MV-4-11 (cell line): ENCODE measurements around the gene SEMA3D.
A peak's percentile ranks its signal among the peaks of the same experiment; 100 is the strongest.

ENCODE experiments used
- DNase-seq: peaks from one replicate; lab custom pipeline; 2025; lab: John Stamatoyannopoulos, UW

The SEMA3D gene

GRCh38 chr7:85125651-85126131 lies 61.2 kb downstream of the SEMA3D start:
- DNase-seq, result no peak

GRCh38 chr7:85125176-85125575 lies 61.7 kb downstream of the SEMA3D start:
- DNase-seq, result no peak

- DNase-seq, result no peak
These were observed 66.9 kb downstream of the SEMA3D start for GRCh38 chr7:85119934-85120333.

DNA sequence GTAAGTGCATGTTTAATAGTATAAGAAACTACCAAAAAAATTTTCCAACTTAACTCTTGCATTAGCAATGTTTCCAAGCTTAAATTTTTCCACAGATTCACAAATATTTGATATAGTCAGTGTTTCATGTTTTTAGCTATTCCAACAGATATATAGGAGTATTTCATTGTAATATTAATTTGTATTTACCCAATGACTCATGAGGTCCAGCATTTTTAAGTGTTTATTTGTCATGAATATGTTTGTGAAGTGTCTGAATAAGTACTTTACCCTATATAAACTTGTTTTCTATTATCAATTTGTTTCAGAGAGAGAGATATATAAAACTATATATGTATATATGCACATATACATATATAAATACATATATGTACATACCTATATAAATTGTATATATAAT lies 71.0 kb downstream of the SEMA3D start:
- no peak for DNase-seq

DNA sequence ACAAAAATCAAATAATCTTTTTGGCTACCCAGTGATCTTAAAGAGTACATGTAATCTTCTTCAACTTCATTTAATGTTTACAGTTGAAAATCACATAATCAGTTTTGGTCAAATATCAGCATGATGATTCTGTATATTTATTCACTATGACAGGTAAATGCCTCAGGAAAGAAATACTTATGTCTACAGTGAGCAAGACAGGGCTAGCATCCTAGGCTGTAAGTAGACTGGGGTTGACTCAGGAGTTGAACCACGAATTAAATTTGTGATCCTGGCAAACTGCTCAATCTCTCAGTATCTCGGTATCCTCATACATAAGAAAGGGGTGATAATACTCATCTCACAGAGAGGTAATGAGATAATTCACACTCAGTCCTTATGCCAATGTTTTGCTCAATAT lies 71.8 kb downstream of the SEMA3D start:
- DNase-seq, result no peak

- DNase-seq, result no peak
These were observed 72.5 kb downstream of the SEMA3D start for GRCh38 chr7:85114342-85114741.

- no peak for DNase-seq
These were observed 75.1 kb downstream of the SEMA3D start for GRCh38 chr7:85111761-85112160.

DNA sequence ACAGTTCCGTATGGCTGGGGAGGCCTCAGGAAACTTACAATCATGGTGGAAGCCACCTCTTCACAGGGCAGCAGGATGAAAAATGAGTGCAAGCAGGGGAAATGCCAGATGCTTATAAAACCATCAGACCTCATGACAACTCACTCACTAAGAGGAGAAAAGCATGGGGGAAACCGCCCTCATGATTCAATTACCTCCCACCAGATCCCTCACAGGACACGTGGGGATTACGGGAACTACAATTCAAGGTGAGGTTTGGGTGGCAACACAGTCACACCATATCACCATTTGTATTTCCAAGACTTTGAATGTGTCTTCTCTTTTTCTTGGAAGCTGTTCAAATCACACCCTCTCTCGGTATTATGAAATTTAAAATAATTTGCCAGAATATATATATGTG lies 80.1 kb downstream of the SEMA3D start:
- no peak for DNase-seq

DNA sequence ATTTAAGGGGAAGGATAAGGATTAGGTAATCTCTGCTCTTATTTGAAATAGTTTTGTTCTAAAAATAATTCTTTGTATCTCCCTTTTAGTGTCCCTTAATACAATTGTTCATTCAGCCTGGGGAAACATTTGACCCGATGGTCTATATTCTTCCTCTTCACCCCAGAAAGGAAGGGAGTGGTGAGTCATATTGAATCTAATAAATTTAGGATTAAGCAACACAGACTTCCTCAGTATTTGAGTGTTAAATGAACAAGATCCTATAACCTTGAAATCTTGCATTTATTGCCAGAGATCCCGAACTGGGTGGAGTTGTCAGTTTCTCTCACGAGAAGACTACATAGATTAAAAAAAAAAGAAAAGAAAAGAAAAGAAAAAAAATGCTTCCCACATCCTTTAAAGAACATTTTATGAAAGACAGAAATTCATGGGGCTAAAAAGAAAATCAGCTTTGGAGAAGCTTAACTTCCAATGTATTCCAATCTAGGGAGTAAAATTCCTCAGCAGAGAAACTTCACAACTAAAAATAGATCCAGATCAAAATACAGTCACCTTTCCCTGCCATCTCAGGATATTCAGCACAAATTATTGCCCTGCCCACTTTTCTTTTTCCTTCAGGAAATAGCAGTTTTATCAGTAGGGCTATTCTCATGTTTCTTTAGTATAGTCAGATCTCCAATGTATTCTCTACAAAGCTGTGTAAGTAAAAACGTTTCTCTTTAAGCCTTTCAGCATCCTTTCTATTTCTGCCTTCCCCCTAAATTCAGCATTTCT lies 82.2 kb downstream of the SEMA3D start:
- DNase-seq, result peak; percentile 53

GRCh38 chr7:85103962-85104361 lies 82.9 kb downstream of the SEMA3D start:
- DNase-seq, result no peak

DNA sequence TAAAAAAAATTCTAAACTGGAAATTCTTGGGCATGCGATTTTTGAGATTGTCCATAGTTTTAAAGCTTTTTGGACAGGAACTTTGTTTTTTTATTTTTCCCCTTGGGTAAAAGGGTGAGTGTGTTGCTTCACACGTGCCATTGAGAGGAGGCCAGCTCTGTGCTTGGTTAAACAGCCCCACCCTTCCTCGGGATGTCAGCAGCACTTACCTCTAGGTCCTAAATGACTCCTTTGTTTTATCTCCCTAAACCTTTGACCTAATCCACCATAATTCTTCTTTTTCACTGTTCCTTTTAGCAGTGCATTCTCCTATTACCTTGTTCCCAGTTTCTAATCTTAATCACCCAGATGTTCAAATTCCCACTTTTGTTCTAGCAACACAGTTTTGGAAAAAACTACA lies 83.5 kb downstream of the SEMA3D start:
- no peak for DNase-seq

- DNase-seq, result no peak
These were observed 84.0 kb downstream of the SEMA3D start for GRCh38 chr7:85102813-85103350.

DNA sequence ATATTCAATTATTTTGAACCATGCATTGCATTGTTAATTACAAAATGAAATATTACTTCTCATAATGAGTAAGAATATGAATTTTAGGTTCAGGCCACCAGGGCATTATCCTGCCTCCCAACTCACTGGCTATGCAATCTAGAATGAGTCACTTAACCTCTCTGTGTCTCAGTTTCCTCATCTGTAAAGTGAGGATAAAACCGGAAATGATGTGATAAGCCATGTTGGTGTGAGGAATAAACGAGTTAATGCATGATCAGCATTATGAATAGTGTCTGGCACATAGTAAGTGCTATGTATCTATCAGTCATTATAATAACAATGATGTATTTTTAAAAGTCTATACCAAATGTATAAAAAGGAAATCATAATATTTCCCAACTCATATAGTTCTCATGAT lies 85.5 kb downstream of the SEMA3D start:
- no peak for DNase-seq

- DNase-seq, result no peak
These were observed 89.0 kb downstream of the SEMA3D start for GRCh38 chr7:85097844-85098243.

GRCh38 chr7:85095806-85096205 lies 91.0 kb downstream of the SEMA3D start:
- DNase-seq, result no peak

DNA sequence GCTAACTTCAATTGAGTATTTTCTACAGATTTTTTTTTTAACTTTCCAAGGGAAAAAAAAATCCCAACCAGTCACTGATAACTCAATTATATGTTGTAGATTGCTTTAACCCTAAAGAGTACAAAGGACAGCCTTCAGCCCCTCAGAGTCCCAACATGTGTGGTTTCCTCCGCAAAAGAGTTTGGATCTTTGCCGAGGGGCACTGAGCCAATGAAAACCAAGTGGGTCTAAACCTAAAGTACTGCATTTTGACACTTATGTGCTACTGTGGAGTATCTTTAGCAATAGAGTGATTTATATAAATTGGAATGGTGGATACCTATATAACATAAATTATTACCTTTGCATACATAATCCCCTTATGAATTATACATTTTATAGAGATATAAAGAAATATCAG lies 91.5 kb downstream of the SEMA3D start:
- no peak for DNase-seq

- no peak for DNase-seq
These were observed 92.7 kb downstream of the SEMA3D start for GRCh38 chr7:85094046-85094725.

- DNase-seq, result no peak
These were observed 95.3 kb downstream of the SEMA3D start for GRCh38 chr7:85091565-85091928.

DNA sequence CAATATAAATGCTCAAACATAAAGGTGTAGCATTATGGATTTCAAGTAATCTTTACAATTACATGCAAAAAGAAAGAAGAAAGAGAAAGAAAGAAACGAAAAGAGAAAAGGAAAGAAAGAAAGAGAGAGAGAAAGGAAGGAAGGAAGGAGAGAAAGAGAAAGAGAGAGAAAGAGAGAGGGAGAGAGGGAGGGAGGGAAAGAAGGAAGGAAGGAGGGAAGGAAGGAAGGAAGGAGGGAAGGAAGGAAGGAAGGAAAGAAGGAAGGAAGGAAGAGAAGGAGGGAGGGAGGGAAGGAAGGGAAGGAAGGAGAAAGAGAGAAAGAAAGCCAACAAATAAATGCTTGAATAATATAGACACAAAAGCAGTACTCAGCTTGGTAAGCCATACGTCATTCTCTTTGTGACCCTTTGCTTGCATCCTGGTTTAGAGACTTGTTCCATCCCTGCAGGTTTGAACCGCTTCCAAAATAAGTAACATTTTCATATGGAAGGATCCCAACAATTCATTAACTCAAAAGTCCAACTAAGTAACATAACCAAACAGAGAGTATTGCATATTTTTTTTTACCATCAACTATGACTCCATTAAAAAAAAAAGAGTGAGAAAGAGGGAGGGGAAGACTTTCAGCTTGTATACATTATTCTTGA lies 95.8 kb downstream of the SEMA3D start:
- DNase-seq, result no peak

- DNase-seq, result no peak
These were observed 96.7 kb downstream of the SEMA3D start for GRCh38 chr7:85090143-85090542.

DNA sequence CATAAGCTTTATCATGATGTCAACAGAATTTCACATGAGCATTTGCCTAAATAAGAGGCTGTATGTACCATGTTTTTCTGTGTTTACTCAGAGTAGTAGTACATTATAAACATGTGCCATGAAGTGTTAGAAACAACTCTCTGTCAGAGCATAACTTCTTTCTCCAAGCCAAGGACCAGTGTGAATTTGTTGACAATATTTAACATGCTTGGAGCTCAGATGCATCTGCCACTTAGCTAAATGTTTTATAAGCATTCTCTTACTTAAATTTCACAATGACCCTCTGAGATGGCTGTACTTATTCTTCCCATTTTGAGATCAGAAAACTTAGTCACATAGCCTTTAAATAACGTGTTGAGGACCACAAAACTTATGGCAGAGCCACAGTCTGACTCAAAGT lies 105.0 kb downstream of the SEMA3D start:
- DNase-seq, result no peak

DNA sequence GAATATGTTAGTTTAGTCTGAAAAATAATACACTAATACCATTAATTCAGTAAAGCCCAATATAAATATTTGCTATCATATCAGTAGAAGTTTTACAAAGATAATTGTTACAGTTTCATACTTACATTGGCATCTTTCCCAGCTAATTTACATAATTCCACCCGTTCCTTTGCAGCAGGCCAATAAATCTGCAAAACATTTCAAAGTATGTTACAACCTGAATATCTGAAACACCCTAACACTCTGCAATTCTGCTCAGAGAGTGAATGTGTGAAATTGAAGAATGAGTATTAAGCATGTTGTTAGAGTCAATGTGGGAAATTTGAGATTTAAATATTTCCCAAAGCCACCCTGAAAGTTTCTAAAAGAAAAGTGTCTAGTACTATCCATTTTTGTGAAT lies 105.5 kb downstream of the SEMA3D start:
- DNase-seq, result no peak

- no peak for DNase-seq
These were observed 107.4 kb downstream of the SEMA3D start for GRCh38 chr7:85079434-85079833.
